ENCODE measurements around the gene CD177. TPM values are rescaled to one million over a fixed set of nuclear protein-coding genes. Genes with fewer than 3 reads are reported as not detected.

Gene CD177
- total RNA-seq, 4 donors from 2014 or later, result 0.42 to 4.3 (median 0.74) TPM

DNA sequence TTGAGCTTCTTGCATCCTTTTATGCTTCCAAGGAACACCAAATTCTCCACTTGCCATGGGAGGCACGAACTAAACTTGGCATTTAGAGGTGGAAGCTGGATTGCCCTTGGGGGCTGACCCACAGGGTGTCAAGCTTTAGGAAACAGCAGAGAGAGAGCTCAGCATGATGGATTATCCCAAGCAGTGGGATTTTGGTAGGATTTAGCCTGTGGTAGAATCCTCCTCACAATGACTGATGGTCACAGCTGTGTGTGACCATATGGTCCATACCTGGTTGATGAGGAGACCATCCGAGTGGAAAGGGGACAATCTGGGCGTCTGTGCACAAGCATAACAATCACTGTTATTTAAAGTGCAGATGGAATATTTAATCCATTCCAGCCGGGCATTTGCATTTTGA lies 44.0 kb upstream of the CD177 start:
- Histone ChIP-seq H3K4me3 (no peak overlapping the region), H3K4me1 (no peaks in the 10 kb centered on the region), H3K27me3 (peaks cover 0 to 12% (median 0%) of the 10 kb centered on the region in 4 donors), H3K27ac (replicated peaks in 1 of 4) (no peak overlapping the region), H3K36me3 (no peaks in the 10 kb centered on the region), H3K9me3 (peaks cover 0 to 4% (median 0%) of the 10 kb centered on the region in 4 donors)
- DNase-seq (ENCODE audit: extremely low spot score), result peak; percentile 31
- TF ChIP-seq POLR2AphosphoS5 (IDR thresholded peaks at IDR 0.05), result no peak
- TF ChIP-seq, protein P1, sequence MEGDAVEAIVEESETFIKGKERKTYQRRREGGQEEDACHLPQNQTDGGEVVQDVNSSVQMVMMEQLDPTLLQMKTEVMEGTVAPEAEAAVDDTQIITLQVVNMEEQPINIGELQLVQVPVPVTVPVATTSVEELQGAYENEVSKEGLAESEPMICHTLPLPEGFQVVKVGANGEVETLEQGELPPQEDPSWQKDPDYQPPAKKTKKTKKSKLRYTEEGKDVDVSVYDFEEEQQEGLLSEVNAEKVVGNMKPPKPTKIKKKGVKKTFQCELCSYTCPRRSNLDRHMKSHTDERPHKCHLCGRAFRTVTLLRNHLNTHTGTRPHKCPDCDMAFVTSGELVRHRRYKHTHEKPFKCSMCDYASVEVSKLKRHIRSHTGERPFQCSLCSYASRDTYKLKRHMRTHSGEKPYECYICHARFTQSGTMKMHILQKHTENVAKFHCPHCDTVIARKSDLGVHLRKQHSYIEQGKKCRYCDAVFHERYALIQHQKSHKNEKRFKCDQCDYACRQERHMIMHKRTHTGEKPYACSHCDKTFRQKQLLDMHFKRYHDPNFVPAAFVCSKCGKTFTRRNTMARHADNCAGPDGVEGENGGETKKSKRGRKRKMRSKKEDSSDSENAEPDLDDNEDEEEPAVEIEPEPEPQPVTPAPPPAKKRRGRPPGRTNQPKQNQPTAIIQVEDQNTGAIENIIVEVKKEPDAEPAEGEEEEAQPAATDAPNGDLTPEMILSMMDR (IDR thresholded peaks at IDR 0.05), result no peak
- TF ChIP-seq EP300 (IDR thresholded peaks at IDR 0.05), result no peak
- TF ChIP-seq POLR2A (IDR thresholded peaks at IDR 0.05; ENCODE audit: low read depth), result no peak
- 45% methylated on average over 4 of the region's 4 CpGs for WGBS
- intact Hi-C loops (cut with DNase I), result no loop called here

DNA sequence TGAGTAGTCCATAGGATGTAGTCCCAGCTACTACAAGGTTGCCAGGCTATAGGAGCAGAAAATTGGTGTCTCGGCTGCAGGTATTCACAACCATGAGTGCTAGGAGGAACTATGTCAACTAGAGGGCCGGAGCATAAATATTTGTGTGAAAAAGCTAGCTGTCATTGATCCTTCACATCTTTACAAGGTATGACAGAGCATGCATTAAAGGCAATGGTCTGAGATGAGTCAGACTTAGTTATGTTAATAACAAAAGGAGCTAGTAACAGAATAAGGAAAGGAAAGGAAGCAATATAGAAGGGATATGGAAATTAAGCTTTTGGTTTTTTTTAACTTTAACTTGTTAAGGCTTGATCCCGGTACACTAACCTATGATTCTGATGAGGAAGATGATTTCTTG lies 43.3 kb upstream of the CD177 start:
- DNase-seq (ENCODE audit: extremely low spot score), result peak; percentile 45
- no peaks in the 10 kb centered on the region for H3K4me1 ChIP-seq
- no peak for TF ChIP-seq POLR2A (IDR thresholded peaks at IDR 0.05; ENCODE audit: low read depth)
- TF ChIP-seq, protein P1 (IDR thresholded peaks at IDR 0.05), result no peak
- no peak for TF ChIP-seq POLR2AphosphoS5 (IDR thresholded peaks at IDR 0.05)
- no peak for TF ChIP-seq EP300 (IDR thresholded peaks at IDR 0.05)
- intact Hi-C loops (cut with DNase I), result no loop called here
- H3K36me3 ChIP-seq, result no peaks in the 10 kb centered on the region
- H3K27ac ChIP-seq (replicated peaks in 1 of 4), result no peak overlapping the region
- WGBS, result 81% methylated on average over 3 of the region's 3 CpGs
- peaks cover 0 to 4% (median 0%) of the 10 kb centered on the region in 4 donors for H3K9me3 ChIP-seq
- H3K27me3 ChIP-seq, result peaks cover 0 to 12% (median 0%) of the 10 kb centered on the region in 4 donors
- no peak overlapping the region for H3K4me3 ChIP-seq

DNA sequence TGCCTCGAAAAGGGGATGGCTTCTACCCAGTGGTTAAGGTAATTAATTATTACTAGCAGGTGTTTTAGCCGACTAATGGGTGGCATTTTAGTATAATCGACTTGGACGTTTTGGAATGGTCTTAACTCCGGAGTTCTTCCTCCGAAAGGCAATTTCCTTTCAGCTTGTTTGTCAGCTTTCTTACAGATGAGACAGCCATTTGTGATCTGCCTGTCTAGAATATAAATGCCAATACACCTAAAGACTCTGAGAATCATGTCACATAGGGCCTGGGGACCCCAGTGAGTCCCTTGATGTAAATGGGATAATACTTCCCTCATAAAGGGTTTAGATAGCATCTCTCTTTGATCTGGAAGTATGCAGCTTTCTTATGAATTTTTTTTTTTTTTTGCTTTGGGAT lies 42.2 kb upstream of the CD177 start:
- Histone ChIP-seq H3K4me3 (no peak overlapping the region), H3K9me3 (peaks cover 0 to 4% (median 0%) of the 10 kb centered on the region in 4 donors), H3K27ac (replicated peaks in 1 of 4) (no peak overlapping the region), H3K4me1 (no peaks in the 10 kb centered on the region), H3K27me3 (peaks cover 0 to 12% (median 0%) of the 10 kb centered on the region in 4 donors), H3K36me3 (no peaks in the 10 kb centered on the region)
- DNase-seq (ENCODE audit: extremely low spot score), result no peak
- 85% methylated on average over 6 of the region's 6 CpGs for WGBS
- intact Hi-C loops (cut with DNase I), result no loop called here
- TF ChIP-seq EP300 (IDR thresholded peaks at IDR 0.05), result no peak
- TF ChIP-seq POLR2AphosphoS5 (IDR thresholded peaks at IDR 0.05), result no peak
- TF ChIP-seq POLR2A (IDR thresholded peaks at IDR 0.05; ENCODE audit: low read depth), result no peak
- TF ChIP-seq, protein P1 (IDR thresholded peaks at IDR 0.05), result no peak

DNA sequence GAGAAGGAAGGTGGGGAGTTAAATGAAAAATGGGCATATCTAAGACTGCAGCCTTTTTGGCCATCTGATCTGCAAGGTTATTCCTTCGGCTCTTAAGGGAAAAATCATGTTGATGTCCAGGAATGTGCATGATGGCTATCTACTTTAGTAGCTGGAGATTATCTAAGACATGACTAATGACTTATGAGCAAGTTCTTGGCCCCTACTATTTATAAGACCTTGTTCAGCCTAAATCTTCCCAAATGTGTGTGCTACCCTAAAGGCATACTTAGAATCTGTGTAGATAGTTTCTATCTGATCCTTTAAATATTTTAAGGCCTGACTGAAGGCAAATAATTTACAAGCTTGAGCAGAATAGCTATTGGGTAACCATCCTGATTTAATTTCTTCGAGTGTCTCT lies 41.8 kb upstream of the CD177 start:
- intact Hi-C loops (cut with DNase I), result no loop called here
- DNase-seq (ENCODE audit: extremely low spot score), result no peak
- TF ChIP-seq POLR2A (IDR thresholded peaks at IDR 0.05; ENCODE audit: low read depth), result no peak
- TF ChIP-seq, protein P1 (IDR thresholded peaks at IDR 0.05), result no peak
- no peak for TF ChIP-seq POLR2AphosphoS5 (IDR thresholded peaks at IDR 0.05)
- TF ChIP-seq EP300 (IDR thresholded peaks at IDR 0.05), result no peak
- 85% methylated on average over 2 of the region's 2 CpGs for WGBS
- no peaks in the 10 kb centered on the region for H3K36me3 ChIP-seq
- H3K4me1 ChIP-seq, result no peaks in the 10 kb centered on the region
- H3K27ac ChIP-seq (replicated peaks in 1 of 4), result no peak overlapping the region
- H3K9me3 ChIP-seq, result peaks cover 0 to 4% (median 0%) of the 10 kb centered on the region in 4 donors
- H3K27me3 ChIP-seq, result peaks cover 0 to 16% (median 0%) of the 10 kb centered on the region in 4 donors
- no peak overlapping the region for H3K4me3 ChIP-seq
